Osteocyte (in vitro differentiated cells): ENCODE results near the gene NXPH1. TPM values are rescaled to one million over a fixed set of nuclear protein-coding genes. Genes with fewer than 3 reads are reported as not detected.

Experiments used
- DNase-seq: peaks from one replicate; pipeline ENCODE4 v3.0.0; 2021; ENCODE audit warnings: mixed read lengths; ENCODE audit not compliant: unreplicated experiment; ENCODE audit errors: extremely low spot score
- H3K27ac Mint-ChIP-seq: one replicate; pipeline ENCODE4 v1.8.0; 2021; ENCODE audit warnings: mild to moderate bottlenecking, mixed read lengths; ENCODE audit not compliant: unreplicated experiment
- H3K27me3 Mint-ChIP-seq: one replicate; pipeline ENCODE4 v1.8.0; 2021; ENCODE audit warnings: mixed read lengths; ENCODE audit not compliant: unreplicated experiment
- H3K36me3 Mint-ChIP-seq: one replicate; pipeline ENCODE4 v1.8.0; 2021; ENCODE audit warnings: mixed read lengths; ENCODE audit not compliant: unreplicated experiment
- H3K4me1 Mint-ChIP-seq: one replicate; pipeline ENCODE4 v1.8.0; 2021; ENCODE audit warnings: mixed read lengths; ENCODE audit not compliant: unreplicated experiment
- H3K4me3 Mint-ChIP-seq: one replicate; pipeline ENCODE4 v1.8.0; 2021; ENCODE audit warnings: mild to moderate bottlenecking, moderate library complexity, mixed read lengths; ENCODE audit not compliant: unreplicated experiment
- H3K9me3 Mint-ChIP-seq: one replicate; pipeline ENCODE4 v1.8.0; 2021; ENCODE audit warnings: mixed read lengths; ENCODE audit not compliant: unreplicated experiment
- total RNA-seq: library from RNA; stranded (reverse); gene quantifications from 2 replicates; pipeline ENCODE4 v1.2.1, GENCODE V29; 2021
- TF ChIP-seq, protein P1 (sequence below): fragments of 200-600 bp; sonication (generic); IDR thresholded peaks from 2 replicates; pipeline ENCODE4 v1.5.0; 2021; ENCODE audit warnings: antibody characterized with exemption, mild to moderate bottlenecking, moderate library complexity

Gene NXPH1
- total RNA-seq, 1 donor from 2014 or later = not detected

DNA sequence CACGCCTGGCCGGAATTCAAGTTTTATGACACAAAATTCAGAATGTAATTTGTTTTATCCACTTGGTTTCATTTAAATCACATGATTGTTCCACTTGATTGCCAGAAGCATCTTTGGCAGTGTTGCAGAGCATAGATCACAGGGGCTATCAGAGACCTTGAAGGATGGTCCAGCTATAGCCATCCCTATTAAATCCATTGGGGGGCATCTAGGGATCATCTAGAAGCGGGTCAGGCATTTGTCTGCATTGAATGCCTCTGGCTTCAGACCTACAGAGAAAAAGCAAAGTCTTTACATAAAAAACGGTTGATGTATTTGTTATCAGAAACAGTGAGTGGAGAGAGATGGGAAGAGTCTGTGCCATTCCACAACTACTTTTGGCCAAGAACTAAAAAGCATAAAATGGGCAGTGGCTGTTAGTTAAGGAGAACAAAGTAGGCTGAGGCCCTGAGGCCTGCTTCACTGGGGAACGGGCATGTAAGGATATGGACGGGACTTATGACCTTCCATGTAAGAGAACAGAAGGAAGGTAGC is 146.3 kb downstream of the NXPH1 start:
- TF ChIP-seq, protein P1, sequence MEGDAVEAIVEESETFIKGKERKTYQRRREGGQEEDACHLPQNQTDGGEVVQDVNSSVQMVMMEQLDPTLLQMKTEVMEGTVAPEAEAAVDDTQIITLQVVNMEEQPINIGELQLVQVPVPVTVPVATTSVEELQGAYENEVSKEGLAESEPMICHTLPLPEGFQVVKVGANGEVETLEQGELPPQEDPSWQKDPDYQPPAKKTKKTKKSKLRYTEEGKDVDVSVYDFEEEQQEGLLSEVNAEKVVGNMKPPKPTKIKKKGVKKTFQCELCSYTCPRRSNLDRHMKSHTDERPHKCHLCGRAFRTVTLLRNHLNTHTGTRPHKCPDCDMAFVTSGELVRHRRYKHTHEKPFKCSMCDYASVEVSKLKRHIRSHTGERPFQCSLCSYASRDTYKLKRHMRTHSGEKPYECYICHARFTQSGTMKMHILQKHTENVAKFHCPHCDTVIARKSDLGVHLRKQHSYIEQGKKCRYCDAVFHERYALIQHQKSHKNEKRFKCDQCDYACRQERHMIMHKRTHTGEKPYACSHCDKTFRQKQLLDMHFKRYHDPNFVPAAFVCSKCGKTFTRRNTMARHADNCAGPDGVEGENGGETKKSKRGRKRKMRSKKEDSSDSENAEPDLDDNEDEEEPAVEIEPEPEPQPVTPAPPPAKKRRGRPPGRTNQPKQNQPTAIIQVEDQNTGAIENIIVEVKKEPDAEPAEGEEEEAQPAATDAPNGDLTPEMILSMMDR = no peak
- H3K9me3 Mint-ChIP-seq = no peaks in the 10 kb centered on the region
- no peaks in the 10 kb centered on the region for H3K36me3 Mint-ChIP-seq
- no peak overlapping the region for H3K4me3 Mint-ChIP-seq
- no peaks in the 10 kb centered on the region for H3K27me3 Mint-ChIP-seq
- DNase-seq = no peak
- no peak overlapping the region for H3K27ac Mint-ChIP-seq
- H3K4me1 Mint-ChIP-seq = no peaks in the 10 kb centered on the region

DNA sequence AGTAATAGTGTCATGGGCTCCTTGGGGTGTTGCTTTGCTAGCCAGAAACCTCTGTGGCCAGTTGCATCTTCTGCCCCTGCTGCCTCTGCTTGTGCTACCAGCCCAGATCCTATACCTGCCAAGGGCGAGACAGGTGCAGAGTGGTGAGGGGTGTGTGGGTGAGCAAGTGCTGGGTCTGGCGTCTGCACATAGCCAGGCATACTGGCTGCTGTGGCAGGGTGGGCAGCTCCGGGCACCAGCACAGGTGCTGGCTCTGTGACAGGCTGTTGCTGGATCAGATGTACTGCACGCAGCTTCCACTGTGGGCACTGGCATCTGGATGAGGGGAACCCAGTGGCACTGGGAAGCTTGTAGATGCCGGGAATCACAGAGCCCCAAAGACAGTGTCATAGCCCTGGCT is 148.4 kb downstream of the NXPH1 start:
- Mint-ChIP-seq H3K9me3 (peaks cover 3% of the 10 kb centered on the region), H3K27ac (no peak overlapping the region), H3K36me3 (no peaks in the 10 kb centered on the region), H3K4me1 (no peaks in the 10 kb centered on the region), H3K4me3 (no peak overlapping the region), H3K27me3 (no peaks in the 10 kb centered on the region)
- TF ChIP-seq, protein P1 = no peak
- DNase-seq = no peak

DNA sequence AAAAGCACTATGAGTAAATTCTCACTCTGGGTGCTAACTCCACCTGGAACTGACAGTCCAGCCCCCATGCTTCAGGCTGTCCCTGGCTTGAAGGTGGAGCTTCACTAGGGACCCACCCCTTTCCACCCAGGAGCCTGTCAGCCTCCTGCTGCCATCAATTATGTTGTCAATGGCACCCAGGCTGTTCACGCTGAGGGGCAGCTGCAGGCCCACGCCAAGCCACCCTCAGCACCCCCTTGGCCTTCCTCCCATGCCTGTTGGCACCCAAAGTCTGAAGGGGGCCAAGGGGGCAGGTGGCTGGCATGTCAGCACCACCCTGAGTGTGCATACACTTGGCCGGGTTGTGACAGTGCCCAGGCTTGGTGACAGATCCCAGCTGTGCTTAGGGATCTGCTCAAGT is 149.3 kb downstream of the NXPH1 start:
- H3K4me1 Mint-ChIP-seq = no peaks in the 10 kb centered on the region
- H3K4me3 Mint-ChIP-seq = no peak overlapping the region
- TF ChIP-seq, protein P1 = no peak
- DNase-seq = no peak
- no peaks in the 10 kb centered on the region for H3K36me3 Mint-ChIP-seq
- H3K27ac Mint-ChIP-seq = no peak overlapping the region
- peaks cover 3% of the 10 kb centered on the region for H3K9me3 Mint-ChIP-seq
- no peaks in the 10 kb centered on the region for H3K27me3 Mint-ChIP-seq

DNA sequence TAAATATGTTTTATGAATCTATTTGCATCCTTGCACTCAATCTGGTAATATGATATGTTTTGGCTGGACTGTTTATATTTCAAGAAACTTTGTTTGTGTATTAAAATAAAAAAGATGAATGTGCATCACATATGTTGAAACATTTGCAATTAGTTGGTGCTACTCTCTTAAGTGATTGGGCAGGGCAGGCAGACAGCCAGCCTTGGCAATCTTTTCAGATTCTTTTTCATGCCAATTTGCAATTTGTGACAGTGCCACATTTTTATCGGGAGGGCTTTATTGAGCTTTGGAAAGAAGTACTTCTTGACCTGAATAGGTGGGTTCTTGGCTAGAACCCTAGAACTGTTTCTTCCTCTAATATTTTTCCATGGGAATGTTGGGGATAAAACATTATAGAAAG is 152.2 kb downstream of the NXPH1 start:
- H3K9me3 Mint-ChIP-seq = peaks cover 7% of the 10 kb centered on the region
- H3K36me3 Mint-ChIP-seq = no peaks in the 10 kb centered on the region
- H3K27me3 Mint-ChIP-seq = no peaks in the 10 kb centered on the region
- no peak overlapping the region for H3K27ac Mint-ChIP-seq
- no peak overlapping the region for H3K4me3 Mint-ChIP-seq
- no peak for DNase-seq
- H3K4me1 Mint-ChIP-seq = no peaks in the 10 kb centered on the region
- TF ChIP-seq, protein P1 = no peak

DNA sequence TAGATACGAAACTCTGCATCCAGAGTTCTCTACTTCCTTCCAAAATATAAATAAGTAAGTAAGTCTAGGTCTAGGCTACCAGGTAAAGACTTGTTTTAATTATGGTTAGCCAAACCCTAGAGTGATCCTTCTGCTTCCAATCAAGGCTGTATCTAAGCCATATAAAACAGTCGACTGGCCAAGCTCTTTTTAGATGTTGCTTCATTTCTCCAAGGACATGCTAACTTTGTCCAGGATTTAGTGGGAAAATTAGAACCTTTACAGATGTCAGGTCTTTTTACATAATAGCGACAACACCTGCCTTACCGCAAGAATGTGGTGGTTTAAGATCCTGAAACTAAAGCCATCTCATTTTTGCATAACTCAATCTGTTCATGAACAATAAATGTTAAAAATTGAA is 156.8 kb downstream of the NXPH1 start:
- H3K27me3 Mint-ChIP-seq = no peaks in the 10 kb centered on the region
- H3K27ac Mint-ChIP-seq = no peak overlapping the region
- H3K4me3 Mint-ChIP-seq = no peak overlapping the region
- H3K4me1 Mint-ChIP-seq = no peaks in the 10 kb centered on the region
- no peak for DNase-seq
- TF ChIP-seq, protein P1 = no peak
- H3K36me3 Mint-ChIP-seq = no peaks in the 10 kb centered on the region
- H3K9me3 Mint-ChIP-seq = peaks cover 7% of the 10 kb centered on the region
